Activated T-cell treated with anti-CD3 and anti-CD28 coated beads for 48 hours (primary cell): ENCODE measurements around the gene SGCG.

Experiments used
- DNase-seq: peaks from one replicate; pipeline ENCODE4 v3.0.0-alpha.2; 2020; ENCODE audit warnings: low read depth

Gene SGCG

GRCh38 chr13:23330356-23330755 lies 149.6 kb downstream of the SGCG start:
- DNase-seq, result no peak

GRCh38 chr13:23339225-23339624 lies 158.4 kb downstream of the SGCG start:
- no peak for DNase-seq

GRCh38 chr13:23344931-23345595 lies 164.3 kb downstream of the SGCG start:
- DNase-seq, result no peak

GRCh38 chr13:23347601-23348000 lies 166.8 kb downstream of the SGCG start:
- DNase-seq, result no peak

GRCh38 chr13:23348262-23349127 lies 167.7 kb downstream of the SGCG start:
- no peak for DNase-seq

- DNase-seq, result no peak
Observed at GRCh38 chr13:23349161-23349897, 168.6 kb downstream of the SGCG start.

GRCh38 chr13:23350009-23350408 lies 169.2 kb downstream of the SGCG start:
- DNase-seq, result no peak

GRCh38 chr13:23352161-23352560 lies 171.4 kb downstream of the SGCG start:
- DNase-seq, result no peak

- DNase-seq, result no peak
Observed at GRCh38 chr13:23354520-23354919, 173.7 kb downstream of the SGCG start.

GRCh38 chr13:23356368-23356767 lies 175.6 kb downstream of the SGCG start:
- DNase-seq, result no peak

- DNase-seq, result no peak
Observed at GRCh38 chr13:23357349-23357748, 176.6 kb downstream of the SGCG start.

- DNase-seq, result no peak
Observed at GRCh38 chr13:23359882-23360281, 179.1 kb downstream of the SGCG start.

- no peak for DNase-seq
Observed at GRCh38 chr13:23365652-23366051, 184.9 kb downstream of the SGCG start.

GRCh38 chr13:23367907-23368306 lies 187.1 kb downstream of the SGCG start:
- DNase-seq, result no peak

- no peak for DNase-seq
Observed at GRCh38 chr13:23372264-23372906, 191.6 kb downstream of the SGCG start.
